HFFc6 (cell line): ENCODE results near the gene MIER2. TPM values are rescaled to one million over a fixed set of nuclear protein-coding genes. Genes with fewer than 3 reads are reported as not detected.

Source experiments
- DNase-seq: peaks from one replicate; pipeline ENCODE4 v3.0.0-alpha.2; 2018
- H3K27ac Mint-ChIP-seq: 2 replicates; pipeline ENCODE4 v1.8.0; 2020; ENCODE audit warnings: mild to moderate bottlenecking, mixed read lengths
- H3K27me3 Mint-ChIP-seq: 2 replicates; pipeline ENCODE4 v1.8.0; 2021; ENCODE audit warnings: mild to moderate bottlenecking, moderate library complexity, mixed read lengths; ENCODE audit not compliant: insufficient read depth
- H3K36me3 Mint-ChIP-seq: 2 replicates; pipeline ENCODE4 v1.8.0; 2021; ENCODE audit warnings: low read depth, mixed read lengths
- H3K4me1 Mint-ChIP-seq: 2 replicates; pipeline ENCODE4 v1.8.0; 2020; ENCODE audit warnings: low read depth, mixed read lengths
- H3K4me3 Mint-ChIP-seq: 2 replicates; pipeline ENCODE4 v1.8.0; 2020; ENCODE audit warnings: mild to moderate bottlenecking, moderate library complexity, mixed read lengths
- H3K9me3 Mint-ChIP-seq: 2 replicates; pipeline ENCODE4 v1.8.0; 2020; ENCODE audit warnings: mild to moderate bottlenecking, mixed read lengths
- total RNA-seq, 6 experiments: library from RNA; stranded (reverse); fragmentation: NEBNext Ultra II Directional; extraction: Animal tissue kit (Norgen Biotek cat#: 25700); gene quantifications; 2 replicates in 1 of 6; 3 replicates in 5 of 6; pipeline ENCODE4 v1.2.3, GENCODE V29; 2021
- TF ChIP-seq, protein P1 (sequence below): fragments of 200-600 bp; sonication (generic); IDR thresholded peaks from 2 replicates; pipeline ENCODE4 v1.5.0; 2021; ENCODE audit warnings: antibody characterized with exemption, mild to moderate bottlenecking

The MIER2 gene
- total RNA-seq, 6 experiments from 2014 or later: 31.7 to 42.2 (median 33.4) TPM

DNA sequence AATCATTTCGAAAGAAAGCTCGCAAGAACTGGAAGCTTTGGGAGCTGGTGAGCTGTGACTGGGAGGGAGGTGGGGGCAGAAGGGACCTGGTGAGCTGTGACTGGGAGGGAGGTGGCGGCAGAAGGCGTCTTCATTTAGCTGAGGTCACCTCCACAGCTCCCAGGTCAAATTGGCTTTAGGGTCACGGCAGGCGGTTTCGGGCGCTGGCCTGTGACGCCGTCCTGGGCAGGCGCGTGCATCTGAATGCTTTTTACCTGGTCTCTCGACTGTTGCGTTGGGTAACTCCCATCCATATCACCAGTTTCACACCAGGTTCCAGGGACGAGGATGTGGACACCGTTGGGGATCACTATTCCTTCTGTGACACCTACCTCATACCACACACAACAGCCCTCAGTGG is 35.2 kb upstream of the MIER2 start:
- no peak overlapping the region for H3K27ac Mint-ChIP-seq
- H3K4me3 Mint-ChIP-seq: no peak overlapping the region
- H3K36me3 Mint-ChIP-seq: no peaks in the 10 kb centered on the region
- TF ChIP-seq, protein P1, sequence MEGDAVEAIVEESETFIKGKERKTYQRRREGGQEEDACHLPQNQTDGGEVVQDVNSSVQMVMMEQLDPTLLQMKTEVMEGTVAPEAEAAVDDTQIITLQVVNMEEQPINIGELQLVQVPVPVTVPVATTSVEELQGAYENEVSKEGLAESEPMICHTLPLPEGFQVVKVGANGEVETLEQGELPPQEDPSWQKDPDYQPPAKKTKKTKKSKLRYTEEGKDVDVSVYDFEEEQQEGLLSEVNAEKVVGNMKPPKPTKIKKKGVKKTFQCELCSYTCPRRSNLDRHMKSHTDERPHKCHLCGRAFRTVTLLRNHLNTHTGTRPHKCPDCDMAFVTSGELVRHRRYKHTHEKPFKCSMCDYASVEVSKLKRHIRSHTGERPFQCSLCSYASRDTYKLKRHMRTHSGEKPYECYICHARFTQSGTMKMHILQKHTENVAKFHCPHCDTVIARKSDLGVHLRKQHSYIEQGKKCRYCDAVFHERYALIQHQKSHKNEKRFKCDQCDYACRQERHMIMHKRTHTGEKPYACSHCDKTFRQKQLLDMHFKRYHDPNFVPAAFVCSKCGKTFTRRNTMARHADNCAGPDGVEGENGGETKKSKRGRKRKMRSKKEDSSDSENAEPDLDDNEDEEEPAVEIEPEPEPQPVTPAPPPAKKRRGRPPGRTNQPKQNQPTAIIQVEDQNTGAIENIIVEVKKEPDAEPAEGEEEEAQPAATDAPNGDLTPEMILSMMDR: no peak
- no peaks in the 10 kb centered on the region for H3K9me3 Mint-ChIP-seq
- DNase-seq: no peak
- peaks cover 15% of the 10 kb centered on the region for H3K4me1 Mint-ChIP-seq
- peaks cover 6% of the 10 kb centered on the region for H3K27me3 Mint-ChIP-seq

DNA sequence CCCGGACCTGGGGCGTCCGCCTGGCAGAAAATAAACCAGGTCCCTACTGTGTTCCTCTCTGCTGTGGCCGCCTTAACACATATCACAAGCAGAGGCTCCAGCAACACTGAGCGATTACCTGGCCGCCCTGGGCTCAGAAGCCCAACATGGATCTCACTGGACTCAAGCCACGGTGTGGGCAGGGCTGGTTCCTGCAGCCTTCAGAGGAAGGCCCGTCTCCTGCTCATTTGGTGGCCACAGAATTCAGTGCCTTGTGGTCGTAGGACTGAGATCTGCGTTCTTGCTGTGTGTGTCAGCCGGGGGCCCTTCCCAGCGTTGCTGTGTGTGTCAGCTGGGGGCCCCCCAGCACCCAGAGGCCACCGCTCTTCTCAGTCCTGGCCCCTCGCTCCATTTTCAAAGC is 34.1 kb upstream of the MIER2 start:
- Mint-ChIP-seq H3K36me3 (no peaks in the 10 kb centered on the region), H3K27ac (no peak overlapping the region), H3K27me3 (peaks cover 7% of the 10 kb centered on the region), H3K9me3 (no peaks in the 10 kb centered on the region), H3K4me3 (no peak overlapping the region), H3K4me1 (peaks cover 14% of the 10 kb centered on the region)
- TF ChIP-seq, protein P1: no peak
- DNase-seq: no peak

DNA sequence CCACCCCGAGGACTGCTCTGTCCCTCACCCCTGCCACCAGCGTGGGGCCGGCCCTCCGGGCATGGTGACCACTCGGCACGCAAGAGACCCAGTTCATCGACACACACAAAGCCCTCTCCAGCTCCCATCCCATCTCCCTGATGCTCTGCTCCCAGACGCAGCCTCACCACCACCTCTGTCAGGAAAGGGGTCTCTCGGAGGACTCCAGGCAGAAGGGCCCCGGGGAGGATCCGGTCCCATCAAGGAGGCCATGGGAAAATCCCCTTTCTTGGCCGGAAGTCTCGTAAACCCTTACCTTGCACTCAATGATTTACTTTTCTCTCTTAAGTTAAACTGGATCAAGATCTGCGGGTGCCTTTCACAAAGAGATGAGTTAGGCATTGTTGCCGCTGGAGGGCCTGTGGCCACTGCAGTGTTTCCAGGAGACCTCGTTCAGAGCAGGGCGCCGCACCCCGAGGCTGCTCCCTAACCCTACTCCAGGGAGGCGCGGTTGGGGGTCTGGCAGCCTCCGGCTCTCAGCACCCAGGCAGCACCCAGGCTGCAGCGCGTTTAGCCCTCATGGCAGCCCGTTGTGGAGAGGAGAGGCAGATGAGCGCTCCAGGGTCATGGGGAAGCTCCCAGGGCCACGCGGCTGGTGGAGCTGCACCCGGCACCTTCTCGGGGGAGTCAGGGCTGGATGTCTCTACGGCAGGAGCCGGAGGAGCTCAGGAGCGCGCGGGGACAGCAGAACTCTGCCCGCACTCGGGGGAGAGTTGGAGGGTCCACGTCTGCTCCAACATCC is 33.4 kb upstream of the MIER2 start:
- TF ChIP-seq, protein P1: peak; percentile 23; the same call in 1 of the 2 replicates
- peaks cover 12% of the 10 kb centered on the region for H3K27me3 Mint-ChIP-seq
- H3K9me3 Mint-ChIP-seq: no peaks in the 10 kb centered on the region
- DNase-seq: no peak
- peaks cover 7% of the 10 kb centered on the region for H3K4me1 Mint-ChIP-seq
- no peak overlapping the region for H3K4me3 Mint-ChIP-seq
- H3K36me3 Mint-ChIP-seq: no peaks in the 10 kb centered on the region
- no peak overlapping the region for H3K27ac Mint-ChIP-seq

DNA sequence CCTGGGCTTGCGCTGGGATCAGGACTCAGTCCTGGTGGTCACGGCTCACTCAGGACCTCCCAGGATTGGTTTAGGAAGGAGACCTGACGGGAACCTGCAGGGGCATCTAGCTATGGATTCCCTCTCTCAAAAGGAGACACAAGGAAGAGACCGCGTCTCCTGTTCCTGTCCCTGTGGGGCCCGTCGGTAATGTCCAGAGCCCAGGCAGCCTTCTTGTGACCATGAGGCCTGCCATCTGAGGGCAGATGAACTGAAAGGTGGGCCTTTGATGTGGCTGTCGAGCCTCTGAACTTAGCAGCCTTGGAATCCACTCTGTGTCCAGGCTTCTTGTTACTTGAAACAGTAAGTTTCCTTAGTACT is 31.5 kb upstream of the MIER2 start:
- peaks cover 31% of the 10 kb centered on the region for H3K27me3 Mint-ChIP-seq
- no peak overlapping the region for H3K4me3 Mint-ChIP-seq
- TF ChIP-seq, protein P1: no peak
- H3K27ac Mint-ChIP-seq: no peak overlapping the region
- H3K4me1 Mint-ChIP-seq: peaks cover 9% of the 10 kb centered on the region
- H3K9me3 Mint-ChIP-seq: no peaks in the 10 kb centered on the region
- DNase-seq: no peak
- no peaks in the 10 kb centered on the region for H3K36me3 Mint-ChIP-seq

DNA sequence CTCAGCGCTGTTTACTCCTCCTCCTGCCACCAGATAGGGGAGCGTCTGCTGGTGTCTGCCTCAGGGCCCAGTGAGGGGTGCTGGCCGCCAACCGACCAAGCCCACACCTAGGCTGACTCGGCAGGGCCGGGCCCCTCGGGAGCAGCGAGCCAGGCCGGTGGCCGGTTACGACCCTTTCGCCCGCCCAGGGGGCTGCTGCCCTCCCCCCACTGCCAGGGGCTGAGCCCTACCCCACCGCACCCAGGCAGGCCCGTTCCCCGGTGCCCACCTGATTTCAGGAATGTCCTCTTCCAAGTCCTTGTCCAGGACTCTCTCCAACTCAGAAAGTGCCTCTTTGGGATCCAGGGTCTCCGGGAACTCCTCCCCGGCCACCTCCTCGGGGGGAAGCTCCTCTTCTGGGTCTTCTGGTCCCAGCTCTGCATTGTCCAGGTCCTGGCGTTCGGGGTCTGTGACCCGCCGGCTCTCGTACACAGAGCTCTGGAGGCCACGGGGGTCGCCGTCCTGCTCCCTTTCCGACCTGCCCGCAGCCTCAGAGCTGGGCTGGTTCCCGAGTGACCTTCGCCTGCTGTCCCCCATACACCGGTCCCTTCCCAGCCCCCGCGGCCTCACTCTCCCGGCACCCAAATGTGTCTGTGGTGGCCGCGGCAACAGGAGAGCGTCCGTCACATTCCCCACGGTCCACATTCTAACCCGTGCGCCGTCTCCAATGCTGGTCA is 31.0 kb upstream of the MIER2 start:
- Mint-ChIP-seq H3K27me3 (peaks cover 32% of the 10 kb centered on the region), H3K27ac (no peak overlapping the region), H3K4me3 (no peak overlapping the region), H3K4me1 (peaks cover 9% of the 10 kb centered on the region), H3K36me3 (no peaks in the 10 kb centered on the region), H3K9me3 (no peaks in the 10 kb centered on the region)
- TF ChIP-seq, protein P1: no peak
- no peak for DNase-seq
